Endometrium (tissue), 2 donors: ENCODE data around the gene TRIM9.

Experiments used
- FAIRE-seq: peaks from 2 replicates; lab custom pipeline; 2012; peaks lifted over from hg19 to GRCh38; lab: Jason Lieb, UNC
- donor health status: control.
- donor health status: control.

The TRIM9 gene

GRCh38 chr14:51058382-51058781, 36.5 kb downstream of the TRIM9 start:
- FAIRE-seq = no peak

DNA sequence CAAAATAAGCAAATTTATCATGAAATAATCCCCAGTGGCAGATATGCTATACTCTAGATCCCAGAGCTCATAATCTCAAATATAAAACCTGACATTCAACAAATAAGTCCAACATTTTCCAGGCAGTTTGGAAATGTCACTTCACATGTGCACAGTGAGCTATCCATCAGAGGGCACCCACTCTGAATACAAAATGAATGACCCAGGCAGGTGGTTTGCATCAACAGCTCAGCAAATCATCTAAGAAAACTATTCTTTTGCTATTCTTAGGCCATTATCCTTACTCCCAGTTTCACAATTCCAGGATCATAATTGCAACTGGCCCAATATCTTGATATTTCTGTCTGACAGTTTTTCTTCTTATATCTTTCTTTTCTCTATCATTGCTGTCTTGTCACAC, 38.5 kb downstream of the TRIM9 start:
- no peak for FAIRE-seq

DNA sequence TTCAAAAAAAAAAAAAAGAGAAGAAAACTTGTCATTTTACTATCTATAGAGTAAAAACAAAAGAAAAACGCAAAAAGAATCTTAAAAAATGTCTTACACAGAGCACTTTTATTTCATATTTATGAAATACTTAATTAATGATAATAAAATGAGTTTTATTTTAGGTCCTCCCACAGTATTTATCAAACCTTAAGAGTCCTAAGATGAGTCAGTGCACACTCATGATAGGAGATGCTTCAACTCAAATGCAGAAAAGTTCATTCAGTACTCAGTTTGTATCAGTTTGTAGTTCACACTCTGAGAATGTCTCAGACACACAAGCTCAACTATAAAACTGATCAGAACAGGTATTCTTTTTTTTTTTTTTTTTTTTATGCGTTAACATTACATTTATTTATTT, 41.7 kb downstream of the TRIM9 start:
- no peak for FAIRE-seq

DNA sequence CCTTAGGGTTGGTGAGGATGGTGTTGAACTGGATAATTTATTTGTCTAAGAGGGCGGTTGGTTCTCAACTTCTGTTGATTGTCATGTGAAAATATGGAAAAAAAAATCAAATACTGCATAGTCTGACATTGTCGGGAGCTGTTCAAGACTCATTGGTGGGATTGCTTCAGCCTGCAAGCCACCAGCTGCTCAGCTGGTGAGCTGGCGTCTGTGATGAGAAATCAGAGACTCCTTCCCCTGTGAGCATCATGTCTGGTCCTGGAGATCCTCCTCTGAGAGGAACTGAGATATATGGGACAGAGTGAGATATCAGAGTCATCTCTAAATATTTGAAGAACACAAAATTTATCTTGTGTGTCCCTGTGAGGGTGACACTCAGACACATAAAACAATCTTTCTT, 49.9 kb downstream of the TRIM9 start:
- no peak for FAIRE-seq

GRCh38 chr14:51041883-51042282, 53.0 kb downstream of the TRIM9 start:
- no peak for FAIRE-seq

DNA sequence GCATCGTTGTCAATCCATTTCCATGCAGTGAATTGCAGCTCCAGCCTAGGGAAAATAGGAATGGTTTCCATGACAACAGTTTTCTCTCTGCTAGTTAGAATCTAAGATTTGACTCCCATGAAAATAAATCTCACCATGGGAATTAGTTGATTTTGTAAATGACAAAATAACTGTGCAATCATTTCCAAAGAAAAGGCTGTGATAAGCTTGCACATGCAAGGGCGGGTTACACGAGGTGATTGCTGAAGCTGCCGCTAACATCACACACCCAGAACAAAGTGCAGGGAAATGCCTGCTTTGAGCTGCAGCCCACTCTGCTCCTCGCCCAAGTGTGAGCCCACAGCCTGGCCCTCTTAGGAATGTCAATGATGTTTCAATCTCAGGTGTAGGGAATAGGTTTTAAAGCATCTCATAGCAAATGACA, 53.8 kb downstream of the TRIM9 start:
- no peak for FAIRE-seq

DNA sequence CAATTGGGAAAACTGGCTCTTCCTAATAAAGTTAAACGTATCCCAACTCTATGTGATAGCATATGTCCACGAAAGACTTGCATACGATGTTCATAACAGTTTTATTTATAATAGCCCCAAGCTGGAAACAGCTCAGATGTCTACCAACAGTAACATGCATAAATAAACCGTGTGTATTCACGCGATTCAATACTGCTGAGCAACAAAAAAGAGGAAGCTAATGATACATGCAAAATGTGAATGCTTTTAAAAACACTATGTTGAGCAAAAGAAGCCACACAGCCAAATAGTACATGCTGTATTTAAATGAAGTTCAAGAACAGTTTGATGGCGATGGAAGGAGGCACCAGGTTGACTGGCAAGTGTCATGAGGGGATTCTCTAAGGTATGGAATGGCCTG, 55.7 kb downstream of the TRIM9 start:
- no peak for FAIRE-seq

DNA sequence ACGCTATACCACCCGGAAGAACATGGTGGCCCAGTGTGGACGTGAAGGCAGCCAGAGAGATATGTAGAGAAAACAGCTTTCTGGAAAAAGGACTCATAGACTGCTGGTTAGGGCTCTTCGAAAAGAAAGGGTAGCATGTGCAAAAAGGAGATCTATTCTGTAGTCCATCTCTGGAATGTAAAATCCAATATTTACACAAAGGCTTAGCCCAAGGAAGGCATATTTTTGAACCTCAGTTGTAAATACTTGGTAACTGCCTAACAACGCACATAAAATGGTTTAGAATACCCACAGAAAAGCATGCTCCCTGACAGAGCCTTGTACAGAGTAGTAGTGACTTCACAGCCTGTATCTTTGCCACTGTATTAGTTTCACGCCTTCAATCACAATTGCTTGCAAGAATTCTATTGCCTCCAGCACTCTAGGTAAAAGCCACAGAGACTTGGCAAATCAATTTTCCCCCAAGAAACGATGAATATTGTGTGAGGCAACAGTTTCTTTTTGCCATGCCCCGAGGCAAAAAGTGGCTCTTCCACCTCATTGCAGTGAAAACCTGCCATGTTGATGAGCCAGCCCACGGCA, 59.2 kb downstream of the TRIM9 start:
- FAIRE-seq = no peak

DNA sequence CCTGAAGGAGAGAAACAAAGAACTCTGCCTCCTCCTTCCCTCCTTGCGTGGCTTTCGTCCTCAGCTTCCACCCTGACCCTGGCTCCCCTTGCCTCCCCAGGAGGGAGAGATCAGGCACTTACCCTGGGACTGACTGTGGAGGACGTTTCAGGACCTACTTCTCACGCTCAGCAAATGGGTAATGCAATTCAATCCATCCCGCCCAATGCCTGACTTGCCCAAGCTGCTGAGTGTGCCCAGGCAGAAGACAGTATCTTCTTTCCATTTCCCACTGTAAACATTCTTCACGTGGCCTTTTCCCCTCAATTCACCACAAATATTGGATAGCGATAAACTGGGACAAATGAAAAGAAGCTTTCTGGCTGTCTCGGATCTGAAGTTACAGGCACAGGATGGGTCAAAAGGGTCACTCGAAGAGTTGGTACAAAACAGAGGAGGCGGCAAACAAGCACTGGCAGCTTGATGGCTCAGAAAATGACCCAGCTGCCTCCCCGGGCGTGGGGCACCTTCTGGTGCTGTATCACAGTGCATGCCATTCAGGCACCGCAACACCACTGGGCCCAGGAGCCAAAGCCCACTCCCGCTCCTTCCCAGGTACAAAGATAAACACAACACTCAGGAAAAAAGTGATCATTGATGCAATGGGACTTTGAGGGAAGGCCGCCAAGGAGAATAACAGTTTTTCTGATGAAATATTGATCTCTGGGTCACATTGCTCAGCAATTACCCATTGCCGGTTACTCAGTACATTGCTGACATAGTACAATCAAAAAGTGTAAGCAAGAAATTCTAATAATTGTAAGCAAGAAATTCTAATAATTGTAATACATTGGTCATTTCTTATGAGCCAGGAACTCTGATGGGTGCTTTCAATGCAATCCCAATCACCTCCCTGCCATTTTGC, 65.8 kb downstream of the TRIM9 start:
- FAIRE-seq = no peak

- FAIRE-seq = no peak
Measured at GRCh38 chr14:51028361-51028760, 66.5 kb downstream of the TRIM9 start.

DNA sequence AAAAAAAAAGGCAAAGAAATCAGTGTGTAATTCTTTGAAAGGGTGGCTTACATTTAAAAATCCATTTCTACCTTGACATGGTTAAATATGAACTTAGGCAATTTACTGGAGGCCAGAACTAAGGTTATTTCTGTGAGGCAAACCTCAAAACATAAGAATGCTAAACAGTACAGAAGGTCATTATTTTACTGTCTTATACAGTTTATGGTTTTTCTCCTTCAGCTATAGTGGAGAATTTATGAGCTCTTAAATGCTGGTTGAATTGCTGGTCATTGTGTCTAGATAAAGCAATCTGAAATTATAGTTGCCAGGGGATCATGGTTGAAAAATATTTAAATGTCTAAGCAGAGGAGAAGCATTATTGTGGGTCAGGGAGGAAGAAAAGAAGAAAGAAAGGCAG, 70.5 kb downstream of the TRIM9 start:
- peak; percentile 65 for FAIRE-seq

DNA sequence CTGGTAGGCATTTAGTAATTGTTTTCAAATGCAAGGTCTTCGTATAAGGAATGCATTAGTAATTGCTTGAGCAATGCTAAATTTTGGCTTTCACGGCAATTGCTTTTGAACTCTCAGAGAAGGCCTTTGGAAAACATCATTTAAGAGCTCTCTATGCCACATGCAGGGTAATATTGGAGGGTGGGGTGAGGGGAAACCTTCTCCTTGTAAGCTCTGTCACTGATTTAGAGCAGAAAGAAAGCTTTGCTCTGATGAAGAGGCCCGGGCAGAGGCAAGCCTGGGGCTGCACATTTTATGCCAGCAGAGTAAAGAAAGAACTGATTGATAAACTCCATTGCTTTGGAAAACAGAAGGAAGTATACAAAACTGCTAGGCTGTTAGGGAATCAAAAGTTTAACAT, 70.9 kb downstream of the TRIM9 start:
- no peak for FAIRE-seq

- no peak for FAIRE-seq
Measured at GRCh38 chr14:51022769-51023168, 72.1 kb downstream of the TRIM9 start.

DNA sequence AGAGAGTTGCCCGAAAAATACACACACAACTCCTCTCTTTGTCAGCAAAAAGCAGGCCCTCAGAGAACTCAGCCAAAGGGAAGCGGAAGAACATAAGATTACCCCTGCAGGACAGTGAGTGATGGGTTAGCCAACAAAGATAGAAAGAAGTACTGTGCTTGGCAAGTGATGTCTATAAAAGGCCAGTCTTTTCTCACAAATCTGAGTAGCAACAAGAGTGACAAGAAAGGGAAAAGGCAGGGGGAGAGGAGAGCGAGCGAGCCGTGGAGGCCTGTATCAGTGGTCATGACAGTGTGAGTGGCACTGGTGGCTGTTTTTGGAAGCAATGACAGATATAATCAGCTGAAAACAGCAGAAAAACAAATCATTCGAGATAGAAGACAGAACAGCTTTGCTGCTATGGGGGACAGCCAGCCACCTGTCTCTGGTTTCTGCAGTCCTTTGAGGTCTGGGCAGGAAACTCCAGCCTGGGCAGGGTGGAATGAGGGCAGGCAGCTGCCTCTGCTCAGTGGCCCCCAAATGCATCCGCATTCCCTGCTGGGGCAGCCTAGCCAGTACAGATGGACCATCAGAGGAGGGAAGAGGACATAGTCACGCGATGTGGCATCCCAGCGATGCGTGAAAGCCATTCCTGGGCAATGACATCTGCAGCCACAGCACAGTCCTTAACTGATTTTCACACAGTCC, 74.7 kb downstream of the TRIM9 start:
- FAIRE-seq = no peak

DNA sequence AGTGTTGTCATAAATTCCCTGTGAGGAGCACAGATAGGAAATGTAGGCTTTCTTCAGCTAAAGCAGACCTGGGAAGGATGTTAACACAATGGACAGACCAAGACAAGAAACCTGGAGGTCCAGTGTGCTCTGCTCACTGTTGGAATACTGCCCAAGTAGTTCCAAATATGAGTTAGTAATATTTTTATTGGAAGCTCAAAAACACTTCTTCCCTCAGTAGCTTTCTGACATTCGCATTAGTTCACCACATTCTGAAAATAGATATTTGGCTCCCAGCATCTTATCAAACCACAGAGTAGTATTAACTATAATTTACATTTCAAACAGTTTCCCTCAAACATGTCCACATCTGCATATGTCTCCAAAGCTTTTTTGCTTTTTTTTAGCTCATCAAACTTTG, 75.8 kb downstream of the TRIM9 start:
- no peak for FAIRE-seq

- FAIRE-seq = no peak
Measured at GRCh38 chr14:51018521-51018920, 76.4 kb downstream of the TRIM9 start.

DNA sequence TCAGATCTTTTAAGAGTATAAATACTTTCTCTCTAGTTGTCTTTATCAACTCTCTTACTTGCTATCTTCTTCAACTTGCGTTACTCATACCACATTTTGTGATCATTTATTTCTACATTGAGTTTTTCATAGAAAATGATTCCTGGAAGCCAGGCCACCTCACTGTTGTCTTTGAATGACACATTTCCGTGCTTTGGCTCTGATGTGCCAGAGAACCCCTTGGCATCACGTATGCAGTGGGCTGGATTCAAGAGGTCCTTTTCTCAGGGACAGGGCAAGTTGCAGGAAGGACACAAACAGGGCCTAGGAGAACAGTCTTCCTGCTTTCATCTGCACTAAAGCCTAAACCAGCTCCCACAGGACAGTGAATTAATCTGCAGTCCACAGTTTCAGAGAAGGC, 80.3 kb downstream of the TRIM9 start:
- FAIRE-seq = no peak

DNA sequence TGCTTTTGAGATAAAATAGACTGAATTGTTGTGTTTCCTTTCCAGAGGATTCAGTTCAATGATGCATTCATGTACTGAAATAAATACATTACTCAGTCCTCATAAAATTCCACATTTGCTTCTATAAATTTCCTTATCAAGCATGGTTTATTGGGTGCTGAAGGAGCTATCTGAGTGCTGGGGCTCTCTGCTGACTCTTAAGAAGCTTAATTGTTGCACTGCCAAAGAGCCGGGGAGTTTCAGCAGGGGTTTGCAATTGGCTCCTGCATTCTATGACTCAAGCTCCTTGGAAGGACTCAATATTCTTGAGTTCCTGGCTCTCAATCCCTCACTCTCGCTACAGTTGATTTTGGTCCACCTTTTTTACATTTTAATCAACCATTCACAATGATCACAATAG, 80.8 kb downstream of the TRIM9 start:
- FAIRE-seq = no peak

DNA sequence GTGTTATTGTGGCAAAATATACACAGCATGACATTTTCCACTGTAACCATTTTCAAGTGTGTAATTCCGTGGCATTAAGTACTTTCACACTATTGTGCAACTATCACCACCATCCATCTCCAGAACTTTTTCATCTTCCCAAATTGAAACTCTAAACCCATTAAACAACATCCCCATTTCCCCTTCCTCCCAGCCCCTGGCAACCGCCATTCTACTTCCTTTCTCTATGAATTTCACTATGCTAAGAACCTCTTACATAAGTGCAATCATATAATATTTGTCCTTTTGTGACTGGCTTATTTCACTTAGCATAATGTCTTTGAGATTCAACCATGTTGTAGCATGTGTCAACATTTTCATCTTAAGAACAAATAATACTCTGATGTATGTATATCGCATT, 82.8 kb downstream of the TRIM9 start:
- no peak for FAIRE-seq

DNA sequence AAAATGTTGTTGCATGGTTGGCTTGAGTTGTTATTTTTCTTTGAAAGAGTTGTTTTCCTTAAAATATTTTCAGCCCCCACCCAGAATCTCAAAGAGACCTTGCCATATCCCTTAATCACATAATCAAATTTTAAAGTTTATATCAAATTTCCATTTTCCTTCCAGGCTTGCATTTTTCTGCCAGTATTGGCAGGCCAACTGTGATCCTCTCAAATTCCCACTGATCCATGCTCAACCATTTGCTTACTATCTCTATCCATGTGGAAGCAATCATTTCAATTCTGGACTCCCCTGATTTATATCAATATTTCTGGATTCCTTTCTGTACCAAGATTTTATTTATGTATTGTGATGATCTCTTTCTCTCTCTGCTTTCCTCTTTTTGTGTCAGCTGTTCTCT, 86.5 kb downstream of the TRIM9 start:
- FAIRE-seq = no peak

DNA sequence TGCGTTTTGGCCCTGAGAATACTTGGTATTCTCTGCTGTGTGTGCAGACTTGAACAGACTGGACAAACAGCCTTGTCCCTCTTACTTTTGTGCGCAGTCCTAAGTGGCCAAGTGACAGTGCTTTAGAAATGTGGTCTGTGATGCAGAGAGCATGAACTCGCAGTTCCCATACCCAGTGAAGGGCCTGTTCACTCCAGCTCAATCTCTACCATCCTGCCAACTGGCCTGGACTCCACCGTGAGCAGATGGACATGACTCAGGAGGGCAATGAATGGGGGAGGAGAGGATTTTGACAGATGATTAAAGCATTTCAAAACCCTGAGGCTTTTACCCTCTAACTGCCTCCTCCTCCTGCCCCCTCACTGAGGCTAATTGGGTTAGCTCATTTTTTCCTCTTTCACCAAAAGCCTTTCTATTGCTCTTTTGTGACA, 88.1 kb downstream of the TRIM9 start:
- FAIRE-seq = no peak

DNA sequence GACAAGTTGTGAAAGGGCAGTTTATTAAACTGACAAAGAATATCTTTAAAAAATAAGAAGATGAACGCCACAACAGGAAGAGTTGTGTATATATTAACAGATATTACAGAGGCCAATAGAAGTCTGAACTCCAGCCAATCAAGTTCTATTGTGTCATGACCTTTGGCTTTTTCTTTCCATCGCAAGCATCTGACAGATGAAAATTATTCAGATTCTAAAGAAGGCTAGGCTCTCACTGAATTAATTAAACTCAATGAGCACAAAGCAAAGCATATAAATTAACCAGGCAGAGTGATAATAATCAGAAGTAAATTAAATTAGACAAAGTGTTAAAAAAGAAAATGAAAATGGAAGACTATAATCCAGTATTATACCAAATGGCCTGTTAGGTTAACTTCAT, 88.6 kb downstream of the TRIM9 start:
- no peak for FAIRE-seq

DNA sequence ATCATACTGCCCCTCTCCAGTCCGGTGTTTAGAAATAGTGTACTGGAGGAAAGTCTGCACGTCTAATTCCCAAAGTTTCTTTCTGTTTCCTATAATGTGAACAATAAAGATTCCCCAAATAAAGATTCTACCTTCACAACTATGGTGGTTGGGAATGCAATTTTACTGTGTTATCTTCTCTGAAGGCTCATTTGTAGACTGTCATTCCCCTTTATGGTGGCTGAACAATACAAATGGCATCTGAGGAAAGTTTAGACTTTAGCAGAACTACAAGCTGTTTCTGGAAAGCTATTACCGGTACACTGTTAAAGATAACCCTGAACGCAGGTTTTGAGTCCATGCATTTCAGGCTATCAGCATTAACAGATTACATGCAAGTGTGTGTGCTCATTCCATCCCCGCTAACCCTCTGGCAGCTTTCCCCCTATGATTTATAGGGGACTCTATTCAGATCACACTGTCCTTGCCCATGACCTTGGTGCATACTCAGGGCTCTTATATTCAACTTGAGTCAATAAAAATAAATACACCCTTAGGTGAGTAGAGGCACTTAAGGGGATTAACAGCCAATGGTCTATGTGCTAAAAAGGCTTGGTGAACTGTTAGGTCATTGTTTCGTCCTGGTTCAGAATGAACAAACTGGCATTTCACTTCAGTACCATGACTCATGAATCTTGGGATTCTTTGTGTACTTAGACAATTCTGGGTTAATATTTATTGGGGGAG, 89.9 kb downstream of the TRIM9 start:
- FAIRE-seq = no peak
